SK-N-SH treated with all-trans-retinoic acid at 6 μM for 48 hours (cell line): Measurements from ENCODE around the gene ANKRD65.

Experiments
- ARNTL ChIP-seq: fragments of 450-650 bp; formaldehyde crosslinking; IDR thresholded peaks from 2 replicates; pipeline ENCODE4 v1.5.0; 2020; ENCODE audit warnings: low read depth, mild to moderate bottlenecking, moderate library complexity, borderline replicate concordance
- ESRRG ChIP-seq: fragments of 250-450 bp; sonication (Bioruptor Pico); IDR thresholded peaks from 2 replicates; pipeline ENCODE4 v1.6.1; 2021; ENCODE audit warnings: mild to moderate bottlenecking
- GLIS3 ChIP-seq: fragments of 250-450 bp; sonication (Bioruptor Pico); IDR thresholded peaks from 2 replicates; pipeline ENCODE4 v1.5.0; 2020; ENCODE audit warnings: mild to moderate bottlenecking, moderate library complexity
- PATZ1 ChIP-seq: fragments of 250-450 bp; sonication (Bioruptor Pico); IDR thresholded peaks from 2 replicates; pipeline ENCODE4 v1.8.0; 2020; ENCODE audit warnings: mild to moderate bottlenecking, moderate library complexity, borderline replicate concordance
- RARB ChIP-seq: fragments of 250-450 bp; sonication (Bioruptor Pico); IDR thresholded peaks from 2 replicates; pipeline ENCODE4 v1.8.0; 2021; ENCODE audit warnings: mild to moderate bottlenecking, moderate library complexity
- TCF4 ChIP-seq: fragments of 250-450 bp; sonication (Bioruptor Pico); IDR thresholded peaks from 2 replicates; pipeline ENCODE4 v1.8.0; 2021; ENCODE audit warnings: mild to moderate bottlenecking, moderate library complexity, borderline replicate concordance
- ZFP3 ChIP-seq: fragments of 250-450 bp; sonication (Bioruptor Pico); IDR thresholded peaks from 2 replicates; pipeline ENCODE4 v1.5.0; 2020; ENCODE audit warnings: mild to moderate bottlenecking, moderate library complexity
- ZFP30 ChIP-seq: fragments of 450-650 bp; formaldehyde crosslinking; IDR thresholded peaks from 2 replicates; pipeline ENCODE4 v1.5.0; 2022; ENCODE audit warnings: mild to moderate bottlenecking, moderate library complexity
- ZNF8 ChIP-seq: fragments of 450-650 bp; formaldehyde crosslinking; IDR thresholded peaks from 2 replicates; pipeline ENCODE4 v1.5.0; 2020; ENCODE audit warnings: mild to moderate bottlenecking, moderate library complexity

- TF ChIP-seq RARB = no peak
- no peak for TF ChIP-seq ZFP30
- TF ChIP-seq GLIS3 (CRISPR knock-in tag) = no peak
- TF ChIP-seq ZFP3 (CRISPR knock-in tag) = no peak
- TF ChIP-seq ARNTL (CRISPR knock-in tag) = no peak
- no peak for TF ChIP-seq TCF4 (CRISPR knock-in tag)
- no peak for TF ChIP-seq ESRRG (CRISPR knock-in tag)
- no peak for TF ChIP-seq PATZ1 (CRISPR knock-in tag)
- no peak for TF ChIP-seq ZNF8
Observed at GRCh38 chr1:1420654-1421141, 378 bp downstream of the ANKRD65 start.
